GM19452 (cell line): ENCODE data around the gene CHRNA9.

Experiments used
- ATAC-seq: cut with Tn5 transposase; IDR thresholded peaks from one replicate; pipeline ENCODE4 v1.9.1; 2021; ENCODE audit not compliant: unreplicated experiment

The CHRNA9 gene

GRCh38 chr4:40337051-40337450 is 1.9 kb downstream of the CHRNA9 start:
- ATAC-seq = no peak

GRCh38 chr4:40337523-40337922 is 2.4 kb downstream of the CHRNA9 start:
- ATAC-seq = no peak

- no peak for ATAC-seq
These were observed 4.9 kb downstream of the CHRNA9 start for GRCh38 chr4:40340030-40340429.

GRCh38 chr4:40347472-40347871 is 12.3 kb downstream of the CHRNA9 start:
- no peak for ATAC-seq

- no peak for ATAC-seq
These were observed 12.9 kb downstream of the CHRNA9 start for GRCh38 chr4:40348000-40348399.

- ATAC-seq = no peak
These were observed 14.5 kb downstream of the CHRNA9 start for GRCh38 chr4:40349561-40350198.

- ATAC-seq = no peak
These were observed 15.6 kb downstream of the CHRNA9 start for GRCh38 chr4:40350627-40351227.

- no peak for ATAC-seq
These were observed 19.0 kb downstream of the CHRNA9 start for GRCh38 chr4:40354158-40354557.

- ATAC-seq = no peak
These were observed 20.0 kb downstream of the CHRNA9 start for GRCh38 chr4:40355131-40355530.

- ATAC-seq = no peak
These were observed 22.6 kb downstream of the CHRNA9 start for GRCh38 chr4:40357738-40358137.

- ATAC-seq = no peak
These were observed 26.2 kb downstream of the CHRNA9 start for GRCh38 chr4:40361338-40361737.

GRCh38 chr4:40363382-40363920 is 28.3 kb downstream of the CHRNA9 start:
- no peak for ATAC-seq

GRCh38 chr4:40363945-40364344 is 28.8 kb downstream of the CHRNA9 start:
- no peak for ATAC-seq

GRCh38 chr4:40365766-40366165 is 30.6 kb downstream of the CHRNA9 start:
- ATAC-seq = no peak

GRCh38 chr4:40367451-40367850 is 32.3 kb downstream of the CHRNA9 start:
- no peak for ATAC-seq

GRCh38 chr4:40369437-40370274 is 34.5 kb downstream of the CHRNA9 start:
- no peak for ATAC-seq

GRCh38 chr4:40372651-40373050 is 37.5 kb downstream of the CHRNA9 start:
- no peak for ATAC-seq

- no peak for ATAC-seq
These were observed 38.5 kb downstream of the CHRNA9 start for GRCh38 chr4:40373636-40374035.

- no peak for ATAC-seq
These were observed 40.0 kb downstream of the CHRNA9 start for GRCh38 chr4:40375095-40375494.

- no peak for ATAC-seq
These were observed 40.5 kb downstream of the CHRNA9 start for GRCh38 chr4:40375620-40376019.

GRCh38 chr4:40377512-40378365 is 42.6 kb downstream of the CHRNA9 start:
- ATAC-seq = no peak
